ENCODE data around the gene PITHD1. TPM values are rescaled to one million over a fixed set of nuclear protein-coding genes. Genes with fewer than 3 reads are reported as not detected.
"Not testable (repeated sequence)": the region's sequence is repeated elsewhere in the genome, so short reads cannot be mapped to it uniquely, and the experiment has no call there.

PITHD1 gene
- polyA plus RNA-seq, 1 donor from 2014 or later, result 73.6 TPM

DNA sequence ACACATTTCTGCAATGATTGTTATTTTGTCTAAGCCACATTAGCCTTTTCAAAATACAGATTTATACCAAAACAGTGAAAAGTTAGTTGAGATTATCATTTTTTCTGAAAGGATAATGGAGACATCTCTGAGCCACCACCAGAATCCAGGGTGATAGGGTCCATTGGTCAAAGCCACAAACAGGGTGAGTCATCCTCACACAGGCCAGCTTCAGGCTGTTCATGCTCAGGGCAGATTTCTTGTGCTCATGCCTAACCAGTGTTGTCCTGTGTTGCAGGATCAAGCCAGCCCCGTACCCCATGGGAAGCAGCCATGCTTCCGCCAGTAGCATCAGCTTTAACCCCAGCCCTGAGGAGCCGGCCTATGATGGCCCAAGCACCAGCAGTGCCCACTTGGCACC is 21.5 kb upstream of the PITHD1 start:
- Mint-ChIP-seq H3K27me3 (no peaks in the 10 kb centered on the region), H3K36me3 (peaks cover 2% of the 10 kb centered on the region), H3K9me3 (no peaks in the 10 kb centered on the region), H3K27ac (no peak overlapping the region), H3K4me1 (peaks cover under 1 to 4% (median 3%) of the 10 kb centered on the region in 3 donors), H3K4me3 (no peak overlapping the region)

DNA sequence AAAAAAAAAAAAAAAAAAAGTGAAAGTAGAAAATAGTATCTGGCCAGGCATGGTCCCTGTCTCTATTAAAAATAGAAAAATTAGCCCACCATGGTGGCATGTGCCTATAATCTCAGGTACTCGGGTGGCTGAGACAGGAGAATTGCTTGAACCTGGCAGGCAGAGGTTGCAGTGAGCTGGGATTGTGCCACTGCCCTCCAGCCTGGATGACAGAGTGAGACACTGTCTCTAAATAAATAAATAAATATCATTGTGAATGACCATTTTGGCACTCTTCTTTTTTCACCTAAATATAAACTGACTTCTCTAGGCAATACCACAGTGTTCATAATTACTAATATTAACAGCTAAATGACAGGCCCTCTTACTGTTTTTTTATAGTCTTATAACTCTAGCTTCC is 20.4 kb upstream of the PITHD1 start:
- Mint-ChIP-seq H3K9me3 (no peaks in the 10 kb centered on the region), H3K4me3 (peak overlapping the region in 1 of 4 donors; percentile 60), H3K27ac (no peak overlapping the region), H3K4me1 (peaks cover 3 to 5% (median 4%) of the 10 kb centered on the region in 3 donors), H3K36me3 (peaks cover 2% of the 10 kb centered on the region), H3K27me3 (no peaks in the 10 kb centered on the region)

DNA sequence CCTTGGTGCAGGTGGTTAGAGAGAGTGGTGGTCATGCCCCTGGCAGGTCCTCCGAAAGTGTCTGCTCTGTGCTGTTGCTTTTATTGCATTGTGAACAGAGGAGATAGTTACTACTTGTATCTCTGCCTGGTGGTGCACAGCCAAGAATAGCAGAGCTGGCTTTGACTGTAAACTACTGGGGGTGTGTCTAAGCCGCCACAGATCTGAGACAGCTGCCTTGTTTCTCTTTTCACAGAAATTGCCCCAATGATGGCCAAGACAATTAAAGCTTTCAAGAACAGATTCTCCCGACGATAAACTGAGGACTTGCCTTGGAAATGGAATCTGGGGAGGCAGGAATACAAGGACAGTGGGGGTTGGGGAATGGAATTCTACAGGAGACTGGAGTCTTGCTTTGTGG is 18.9 kb upstream of the PITHD1 start:
- Mint-ChIP-seq H3K4me1 (peaks cover 3 to 5% (median 4%) of the 10 kb centered on the region in 3 donors), H3K4me3 (no peak overlapping the region), H3K27ac (no peak overlapping the region), H3K27me3 (no peaks in the 10 kb centered on the region), H3K9me3 (no peaks in the 10 kb centered on the region), H3K36me3 (peaks cover 2% of the 10 kb centered on the region)

DNA sequence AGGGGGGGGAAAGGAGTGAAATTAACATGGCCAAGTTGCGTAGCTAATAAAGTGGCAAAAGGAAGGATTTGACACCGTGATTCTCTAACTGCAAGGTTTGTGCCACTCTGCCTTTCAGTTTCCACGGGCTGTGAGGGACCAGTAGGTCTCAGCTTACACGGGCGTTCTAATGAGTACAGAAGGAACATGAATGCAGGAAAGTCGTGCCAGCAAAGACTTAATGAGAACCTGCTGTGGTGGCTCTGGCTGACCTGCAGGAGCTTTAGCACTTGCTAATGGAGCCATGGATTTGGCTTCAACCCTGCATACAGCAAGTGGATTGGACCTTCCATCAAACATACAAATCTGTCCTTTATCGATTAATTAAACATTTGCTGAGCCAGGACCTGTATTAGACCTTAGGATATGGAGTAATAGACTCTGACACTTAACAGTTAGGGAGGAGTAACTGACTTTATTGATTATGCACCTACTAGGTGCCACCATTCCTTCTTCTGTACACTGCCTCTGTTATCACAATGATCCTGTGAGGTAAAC is 15.1 kb upstream of the PITHD1 start:
- H3K4me1 Mint-ChIP-seq, result peaks cover 3 to 5% (median 4%) of the 10 kb centered on the region in 3 donors
- H3K9me3 Mint-ChIP-seq, result no peaks in the 10 kb centered on the region
- no peak overlapping the region for H3K4me3 Mint-ChIP-seq
- H3K36me3 Mint-ChIP-seq, result peaks cover 2% of the 10 kb centered on the region
- H3K27me3 Mint-ChIP-seq, result no peaks in the 10 kb centered on the region
- peak overlapping the region in 1 of 3 donors; percentile 86 for H3K27ac Mint-ChIP-seq

DNA sequence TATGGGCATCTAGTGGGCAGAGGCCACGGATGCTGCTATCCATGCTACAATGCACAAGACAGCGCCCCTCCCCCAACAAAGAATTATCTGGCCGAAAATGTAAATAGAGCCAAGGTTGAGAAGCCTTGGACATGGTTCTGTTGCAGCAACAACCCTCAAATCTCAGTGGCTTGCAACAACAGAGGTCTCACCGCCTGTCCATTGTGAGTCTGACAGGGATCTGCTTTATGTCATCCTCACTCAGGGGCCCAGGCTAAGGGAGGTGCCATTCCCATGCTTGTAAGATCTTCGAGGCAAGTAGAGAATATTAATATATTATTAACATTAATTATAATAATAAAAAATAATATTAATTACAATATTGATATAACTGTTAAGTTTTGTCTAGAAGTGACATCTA is 9.5 kb upstream of the PITHD1 start:
- H3K4me1 Mint-ChIP-seq, result peaks cover 0 to 4% (median 3%) of the 10 kb centered on the region in 3 donors
- no peaks in the 10 kb centered on the region for H3K36me3 Mint-ChIP-seq
- H3K27ac Mint-ChIP-seq, result no peak overlapping the region
- no peak overlapping the region for H3K4me3 Mint-ChIP-seq
- no peaks in the 10 kb centered on the region for H3K27me3 Mint-ChIP-seq
- H3K9me3 Mint-ChIP-seq, result no peaks in the 10 kb centered on the region

DNA sequence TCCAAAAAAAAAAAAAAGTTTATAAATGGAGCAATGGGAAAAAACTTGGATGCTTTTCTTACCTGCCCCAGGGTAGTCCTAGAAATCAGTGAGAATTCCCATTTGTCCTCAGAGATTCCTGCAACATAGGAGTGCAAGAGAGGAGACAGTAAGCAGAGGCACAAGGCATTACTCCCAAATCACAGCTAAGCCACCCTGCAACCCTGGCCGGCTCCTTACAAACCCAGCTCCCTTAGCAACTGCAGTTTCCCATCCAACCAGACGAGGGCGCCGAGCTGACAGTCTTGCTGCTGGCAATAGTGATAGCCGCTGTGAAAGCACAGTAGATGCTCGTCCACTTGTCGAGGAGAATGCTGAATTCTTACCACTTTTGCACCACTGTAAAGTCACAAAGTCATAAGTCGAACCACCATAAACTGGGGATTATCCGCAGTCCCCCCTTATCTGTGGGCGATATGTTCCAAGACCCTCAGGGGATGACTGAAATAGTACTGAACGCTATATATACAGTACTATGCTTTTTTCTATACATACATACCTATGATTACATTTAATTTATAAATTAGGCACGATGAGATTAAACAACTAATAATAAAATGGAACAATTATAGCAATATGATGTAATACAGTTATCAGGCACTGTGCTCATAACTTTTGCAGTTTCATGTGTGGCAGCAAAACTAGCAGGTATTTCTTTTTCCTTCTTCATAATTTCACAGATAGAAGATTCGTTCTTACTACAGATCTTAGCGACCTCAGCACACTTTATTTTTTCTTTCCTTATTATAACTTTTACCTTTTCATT is 6.0 kb upstream of the PITHD1 start:
- H3K9me3 Mint-ChIP-seq, result no peaks in the 10 kb centered on the region
- peaks cover 6 to 12% (median 7%) of the 10 kb centered on the region in 3 donors for H3K4me1 Mint-ChIP-seq
- no peak overlapping the region for H3K27ac Mint-ChIP-seq
- no peaks in the 10 kb centered on the region for H3K36me3 Mint-ChIP-seq
- no peaks in the 10 kb centered on the region for H3K27me3 Mint-ChIP-seq
- peak overlapping the region in 2 of 4 donors; percentile 10 to 24 for H3K4me3 Mint-ChIP-seq

DNA sequence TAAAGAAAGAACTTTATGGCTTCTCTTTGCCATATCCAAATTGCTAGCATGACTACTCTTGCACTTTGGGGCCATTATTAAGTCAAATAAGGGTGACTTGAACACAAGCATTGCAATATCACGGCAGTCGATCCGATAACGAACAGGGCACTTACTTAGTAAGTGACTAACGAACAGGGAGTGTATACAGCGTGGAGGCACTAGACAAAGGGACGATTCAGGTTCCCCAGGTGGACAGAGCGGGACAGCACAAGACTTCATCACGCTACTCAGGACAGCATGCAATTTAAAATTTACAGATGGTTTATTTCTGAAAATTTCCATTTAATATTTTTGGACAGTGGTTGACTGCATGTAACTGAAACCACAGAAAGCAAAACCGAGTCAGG is 5.4 kb upstream of the PITHD1 start:
- H3K27ac Mint-ChIP-seq, result no peak overlapping the region
- H3K36me3 Mint-ChIP-seq, result no peaks in the 10 kb centered on the region
- H3K4me1 Mint-ChIP-seq, result peaks cover 7 to 13% (median 8%) of the 10 kb centered on the region in 3 donors
- no peaks in the 10 kb centered on the region for H3K9me3 Mint-ChIP-seq
- H3K27me3 Mint-ChIP-seq, result no peaks in the 10 kb centered on the region
- no peak overlapping the region for H3K4me3 Mint-ChIP-seq

DNA sequence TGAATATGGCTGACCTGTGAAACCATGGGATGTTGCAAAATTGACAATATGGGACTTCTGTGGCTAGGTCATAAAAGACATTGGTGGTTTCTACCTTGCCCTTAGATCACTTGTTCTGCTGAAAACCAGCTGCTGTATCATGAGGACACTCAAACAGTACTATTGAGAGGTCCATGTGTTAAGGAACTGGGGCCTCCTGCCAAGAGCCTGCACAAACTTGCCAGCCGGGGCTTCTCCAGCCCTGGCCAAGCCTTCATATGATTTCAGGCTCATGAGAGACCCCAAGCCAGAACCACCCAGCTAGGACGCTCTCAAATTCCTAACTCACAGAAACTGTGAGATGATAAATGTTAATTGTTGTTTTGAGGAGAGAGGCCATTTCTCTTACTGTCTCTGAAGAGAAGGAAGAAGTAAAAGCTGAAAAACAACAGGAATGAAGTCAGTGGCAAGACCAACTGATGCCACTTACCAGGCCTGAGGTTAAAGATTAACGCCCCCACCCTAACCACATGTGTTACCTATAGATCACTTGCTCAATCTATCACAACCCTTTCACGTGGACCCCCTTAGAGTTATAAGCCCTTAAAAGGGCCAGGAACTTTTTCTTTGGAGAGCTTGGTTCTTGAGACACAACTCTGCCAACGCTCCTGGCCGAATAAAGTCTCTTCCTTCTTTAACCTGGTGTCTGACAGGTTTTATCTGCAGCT is 3.9 kb upstream of the PITHD1 start:
- H3K9me3 Mint-ChIP-seq, result no peaks in the 10 kb centered on the region
- no peaks in the 10 kb centered on the region for H3K27me3 Mint-ChIP-seq
- peak overlapping the region in 2 of 3 donors; percentile 70 to 77 for H3K27ac Mint-ChIP-seq
- H3K36me3 Mint-ChIP-seq, result no peaks in the 10 kb centered on the region
- H3K4me3 Mint-ChIP-seq, result peak overlapping the region in 3 of 4 donors; percentile 30 to 65 (median 48)
- peaks cover 10 to 16% (median 13%) of the 10 kb centered on the region in 3 donors for H3K4me1 Mint-ChIP-seq

DNA sequence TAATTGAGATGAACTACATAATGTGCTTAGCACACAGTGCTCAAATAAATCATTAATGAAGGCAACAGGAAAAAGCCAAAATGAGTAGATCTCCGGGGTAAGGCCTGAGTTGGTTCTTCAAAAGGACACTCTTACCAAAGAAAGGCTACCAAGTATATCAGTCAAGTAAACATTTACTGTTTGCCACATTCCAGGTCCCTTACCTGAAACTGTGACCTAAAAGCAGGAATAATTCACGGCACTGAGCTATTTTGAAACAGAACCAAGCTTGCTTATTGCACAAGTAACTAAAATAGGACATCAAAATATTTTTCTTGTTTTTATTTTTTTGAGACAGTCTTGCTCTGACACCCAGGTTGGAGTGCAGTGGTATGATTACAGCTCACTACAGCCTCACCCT is 2.0 kb upstream of the PITHD1 start:
- Mint-ChIP-seq H3K4me1 (peaks cover 20 to 27% (median 22%) of the 10 kb centered on the region in 3 donors), H3K36me3 (no peaks in the 10 kb centered on the region), H3K27ac (peak overlapping the region in 1 of 3 donors; percentile 69), H3K27me3 (no peaks in the 10 kb centered on the region), H3K4me3 (peak overlapping the region in 1 of 4 donors; percentile 17), H3K9me3 (no peaks in the 10 kb centered on the region)

DNA sequence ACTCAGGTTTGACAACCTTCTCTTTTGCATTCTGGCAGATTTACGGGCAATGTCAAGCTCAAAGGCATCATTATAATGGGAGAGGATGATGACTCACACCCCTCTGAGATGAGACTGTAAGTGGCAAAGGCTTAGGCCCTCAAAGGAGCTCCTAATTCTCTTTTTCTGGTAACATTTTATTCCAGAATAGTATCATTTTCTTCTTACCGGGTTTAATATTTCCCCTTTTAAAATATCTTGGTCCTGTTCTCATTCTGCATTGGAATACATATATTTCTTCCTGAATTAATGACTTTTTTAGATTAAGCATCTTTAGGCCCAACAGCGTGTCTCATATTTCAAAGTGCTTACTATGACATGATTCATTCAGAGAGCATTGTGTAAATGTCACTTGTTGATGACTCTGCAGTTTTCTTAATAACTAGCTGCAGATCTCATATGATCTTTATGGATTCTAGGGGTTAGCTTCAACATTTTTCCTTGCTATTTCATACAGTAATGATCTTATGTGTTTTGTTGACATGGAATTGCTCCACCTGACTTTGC is 1.7 kb downstream of the PITHD1 start:
- peaks cover 19 to 25% (median 23%) of the 10 kb centered on the region in 3 donors for H3K4me1 Mint-ChIP-seq
- H3K36me3 Mint-ChIP-seq, result peaks cover 5% of the 10 kb centered on the region
- H3K27me3 Mint-ChIP-seq, result no peaks in the 10 kb centered on the region
- H3K4me3 Mint-ChIP-seq, result peak overlapping the region in 3 of 4 donors; percentile 92 to 96 (median 92)
- H3K9me3 Mint-ChIP-seq, result no peaks in the 10 kb centered on the region
- H3K27ac Mint-ChIP-seq, result peak overlapping the region in 1 of 3 donors; percentile 86

DNA sequence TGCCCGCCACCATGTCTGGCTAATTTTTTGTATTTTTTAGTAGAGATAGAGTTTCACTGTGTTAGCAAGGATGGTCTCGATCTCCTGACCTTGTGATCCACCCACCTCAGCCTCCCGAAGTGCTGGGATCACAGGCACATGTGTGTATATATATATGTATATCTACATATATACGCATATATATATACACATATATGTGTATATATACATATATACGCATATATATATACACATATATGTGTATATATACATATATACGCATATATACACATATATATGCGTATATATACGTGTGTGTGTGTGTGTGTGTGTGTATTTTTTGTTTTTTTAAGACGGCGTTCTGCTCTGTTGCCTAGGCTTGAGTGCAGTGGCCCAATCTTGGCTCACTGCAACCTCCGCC is 4.9 kb downstream of the PITHD1 start:
- not testable (repeated sequence) for H3K9me3 Mint-ChIP-seq, H3K27me3 Mint-ChIP-seq, H3K36me3 Mint-ChIP-seq, H3K4me3 Mint-ChIP-seq, H3K27ac Mint-ChIP-seq
- peaks cover 16 to 20% (median 17%) of the 10 kb centered on the region in 3 donors for H3K4me1 Mint-ChIP-seq

DNA sequence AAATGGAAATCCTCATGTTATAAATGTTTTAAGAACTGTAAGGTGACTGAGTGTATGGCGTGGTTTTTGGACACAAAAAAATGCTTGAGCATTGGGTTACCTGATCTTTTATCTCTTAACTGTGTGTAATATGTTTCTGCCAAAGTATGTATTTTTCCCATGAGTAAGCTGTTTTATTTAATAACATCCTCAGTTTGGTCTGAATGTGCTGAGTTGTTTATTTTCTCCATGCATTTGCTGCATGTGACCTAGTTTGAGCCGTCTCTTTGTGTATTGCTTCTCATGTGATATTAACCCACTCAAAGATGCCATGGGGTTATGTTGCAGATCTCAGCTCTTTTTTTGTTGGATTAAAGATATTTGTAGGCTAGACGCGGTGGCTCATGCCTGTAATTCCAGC is 6.6 kb downstream of the PITHD1 start:
- Mint-ChIP-seq H3K9me3 (no peaks in the 10 kb centered on the region), H3K27ac (no peak overlapping the region)

DNA sequence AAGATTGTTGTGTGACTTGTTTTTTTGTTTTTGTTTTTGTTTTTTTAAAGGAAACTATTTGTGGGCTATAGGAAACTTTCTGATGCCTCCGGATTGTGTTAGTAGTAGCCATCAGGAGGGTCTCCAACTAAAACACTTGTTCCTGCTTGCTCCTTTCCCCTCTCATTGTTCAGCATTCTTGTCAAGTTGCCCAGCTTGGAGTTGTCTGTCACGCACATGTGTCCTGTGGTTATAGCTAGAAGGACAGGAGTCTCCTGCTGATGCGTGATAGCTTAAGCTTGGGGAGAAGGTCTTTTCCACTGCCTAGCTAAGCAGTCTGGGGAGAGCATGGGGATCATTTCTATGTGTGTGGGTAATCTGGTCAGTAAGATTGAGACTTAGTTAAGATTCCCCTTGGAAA is 9.5 kb downstream of the PITHD1 start:
- Mint-ChIP-seq H3K4me1 (peaks cover 11 to 15% (median 13%) of the 10 kb centered on the region in 3 donors), H3K27ac (no peak overlapping the region), H3K9me3 (no peaks in the 10 kb centered on the region), H3K27me3 (no peaks in the 10 kb centered on the region), H3K4me3 (peak overlapping the region in 2 of 4 donors; percentile 6 to 83), H3K36me3 (peaks cover 5% of the 10 kb centered on the region)

More for the DNA sequence above, 6.6 kb downstream of the PITHD1 start:
- Mint-ChIP-seq H3K27me3 (no peaks in the 10 kb centered on the region), H3K36me3 (peaks cover 5% of the 10 kb centered on the region), H3K4me1 (peaks cover 8 to 12% (median 10%) of the 10 kb centered on the region in 3 donors), H3K4me3 (peak overlapping the region in 1 of 4 donors; percentile 29)

DNA sequence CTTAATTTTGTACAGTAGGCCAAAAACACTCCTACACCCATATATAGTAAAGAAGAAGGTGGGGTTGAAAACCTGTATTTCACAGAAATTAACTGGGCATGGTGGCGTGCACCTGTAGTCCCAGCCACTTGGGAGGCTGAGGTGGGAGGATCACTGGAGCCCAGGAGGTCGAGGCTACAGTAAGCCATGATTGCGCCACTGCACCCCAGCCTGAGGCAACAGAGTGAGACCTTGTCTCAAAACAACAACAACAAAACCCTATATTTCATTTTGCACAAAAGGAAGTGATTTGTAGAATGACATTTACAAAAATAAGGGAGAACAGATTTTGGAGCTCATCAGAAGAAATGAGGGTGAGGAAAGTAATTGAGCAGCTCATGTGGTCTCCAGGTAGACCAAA is 10.5 kb downstream of the PITHD1 start:
- Mint-ChIP-seq H3K36me3 (peaks cover 5% of the 10 kb centered on the region), H3K9me3 (no peaks in the 10 kb centered on the region), H3K4me1 (peaks cover 11 to 15% (median 13%) of the 10 kb centered on the region in 3 donors), H3K4me3 (peak overlapping the region in 2 of 4 donors; percentile 16 to 83), H3K27me3 (no peaks in the 10 kb centered on the region), H3K27ac (peak overlapping the region in 2 of 3 donors; percentile 50 to 52)
